SU-DHL-6 (cell line): ENCODE results near the gene INPP5A.

ENCODE experiments used
- EZH2phosphoT487 ChIP-seq: fragments of 200-600 bp; sonication (generic), shearing (Covaris generic); conservative IDR thresholded peaks from 2 replicates; pipeline ENCODE4 v1.6.1; 2018; ENCODE audit warnings: mild to moderate bottlenecking, antibody characterized with exemption, low read length, moderate library complexity, mixed read lengths
- TF ChIP-seq, protein P1 (sequence below): fragments of 200-600 bp; sonication (generic); IDR thresholded peaks from one replicate; pipeline ENCODE4 v1.5.1; 2017; ENCODE audit warnings: antibody characterized with exemption, mild to moderate bottlenecking, low read length, moderate library complexity; ENCODE audit not compliant: insufficient read depth, poor library complexity, severe bottlenecking

GRCh38 chr10:132712743-132713142, 175.2 kb downstream of the INPP5A start:
- TF ChIP-seq, protein P1, sequence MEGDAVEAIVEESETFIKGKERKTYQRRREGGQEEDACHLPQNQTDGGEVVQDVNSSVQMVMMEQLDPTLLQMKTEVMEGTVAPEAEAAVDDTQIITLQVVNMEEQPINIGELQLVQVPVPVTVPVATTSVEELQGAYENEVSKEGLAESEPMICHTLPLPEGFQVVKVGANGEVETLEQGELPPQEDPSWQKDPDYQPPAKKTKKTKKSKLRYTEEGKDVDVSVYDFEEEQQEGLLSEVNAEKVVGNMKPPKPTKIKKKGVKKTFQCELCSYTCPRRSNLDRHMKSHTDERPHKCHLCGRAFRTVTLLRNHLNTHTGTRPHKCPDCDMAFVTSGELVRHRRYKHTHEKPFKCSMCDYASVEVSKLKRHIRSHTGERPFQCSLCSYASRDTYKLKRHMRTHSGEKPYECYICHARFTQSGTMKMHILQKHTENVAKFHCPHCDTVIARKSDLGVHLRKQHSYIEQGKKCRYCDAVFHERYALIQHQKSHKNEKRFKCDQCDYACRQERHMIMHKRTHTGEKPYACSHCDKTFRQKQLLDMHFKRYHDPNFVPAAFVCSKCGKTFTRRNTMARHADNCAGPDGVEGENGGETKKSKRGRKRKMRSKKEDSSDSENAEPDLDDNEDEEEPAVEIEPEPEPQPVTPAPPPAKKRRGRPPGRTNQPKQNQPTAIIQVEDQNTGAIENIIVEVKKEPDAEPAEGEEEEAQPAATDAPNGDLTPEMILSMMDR: no peak
- TF ChIP-seq EZH2phosphoT487: no peak
